Coronary artery (tissue), 2 donors: ENCODE results near the gene LLGL2.

Source experiments
- DNase-seq: peaks from one replicate; pipeline ENCODE4 v3.0.0-alpha.2; 2017; ENCODE audit warnings: low spot score
- H3K27ac ChIP-seq, 2 donors: fragments of 200-600 bp; sonication (generic); one replicate each; pipeline ENCODE4 v1.5.1; 2016 to 2019
- H3K4me3 ChIP-seq: fragments of 200-600 bp; sonication (generic); 2 replicates; pipeline ENCODE4 v1.5.1; 2016; ENCODE audit warnings: mild to moderate bottlenecking, moderate library complexity
- TF ChIP-seq, protein P1 (sequence below): fragments of 200-600 bp; sonication (generic); IDR thresholded peaks from one replicate; pipeline ENCODE4 v1.5.1; 2019; ENCODE audit warnings: antibody characterized with exemption

The LLGL2 gene

DNA sequence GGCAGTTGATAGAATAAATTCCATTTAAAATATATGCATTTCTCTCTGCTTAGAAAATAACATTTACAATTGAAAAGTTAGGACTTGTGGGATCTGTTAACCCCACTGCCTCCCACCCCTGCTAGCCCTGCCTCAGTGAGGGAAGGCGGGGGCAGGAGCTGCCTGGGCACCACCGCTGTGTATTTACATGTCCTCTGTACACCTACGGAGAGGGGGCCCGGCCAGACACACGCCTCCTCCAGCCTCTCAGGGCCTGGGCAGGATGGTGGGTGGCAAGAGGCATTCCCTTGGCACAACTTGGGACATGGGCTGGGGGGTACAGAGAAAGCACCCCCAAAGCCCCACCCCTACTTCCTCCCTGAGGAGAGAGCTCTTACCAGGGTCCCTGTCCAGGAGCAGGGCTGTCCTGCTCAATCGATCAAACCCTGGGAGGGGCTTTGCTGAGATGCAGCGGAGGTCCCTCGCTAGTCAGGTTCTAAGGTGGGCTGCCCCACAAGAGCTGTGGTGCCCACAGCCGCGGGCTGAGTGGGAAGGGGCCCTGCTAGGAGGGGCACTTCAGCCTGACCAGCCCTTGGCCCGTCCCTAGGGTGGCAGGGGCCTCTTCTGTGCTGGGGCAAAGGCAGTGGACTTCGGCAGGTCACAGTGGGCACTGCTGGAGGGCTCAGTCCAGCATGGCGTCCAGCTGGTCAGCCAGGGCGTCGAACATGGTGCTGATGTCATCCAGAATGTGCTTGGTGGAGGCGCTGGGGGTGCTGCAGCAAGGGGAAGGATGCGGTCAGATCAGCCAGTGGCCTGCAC lies 24.9 kb upstream of the LLGL2 start:
- TF ChIP-seq, protein P1, sequence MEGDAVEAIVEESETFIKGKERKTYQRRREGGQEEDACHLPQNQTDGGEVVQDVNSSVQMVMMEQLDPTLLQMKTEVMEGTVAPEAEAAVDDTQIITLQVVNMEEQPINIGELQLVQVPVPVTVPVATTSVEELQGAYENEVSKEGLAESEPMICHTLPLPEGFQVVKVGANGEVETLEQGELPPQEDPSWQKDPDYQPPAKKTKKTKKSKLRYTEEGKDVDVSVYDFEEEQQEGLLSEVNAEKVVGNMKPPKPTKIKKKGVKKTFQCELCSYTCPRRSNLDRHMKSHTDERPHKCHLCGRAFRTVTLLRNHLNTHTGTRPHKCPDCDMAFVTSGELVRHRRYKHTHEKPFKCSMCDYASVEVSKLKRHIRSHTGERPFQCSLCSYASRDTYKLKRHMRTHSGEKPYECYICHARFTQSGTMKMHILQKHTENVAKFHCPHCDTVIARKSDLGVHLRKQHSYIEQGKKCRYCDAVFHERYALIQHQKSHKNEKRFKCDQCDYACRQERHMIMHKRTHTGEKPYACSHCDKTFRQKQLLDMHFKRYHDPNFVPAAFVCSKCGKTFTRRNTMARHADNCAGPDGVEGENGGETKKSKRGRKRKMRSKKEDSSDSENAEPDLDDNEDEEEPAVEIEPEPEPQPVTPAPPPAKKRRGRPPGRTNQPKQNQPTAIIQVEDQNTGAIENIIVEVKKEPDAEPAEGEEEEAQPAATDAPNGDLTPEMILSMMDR = no peak
- peak overlapping the region in 1 of 2 donors; percentile 74 for H3K27ac ChIP-seq
- no peak overlapping the region for H3K4me3 ChIP-seq
- no peak for DNase-seq

DNA sequence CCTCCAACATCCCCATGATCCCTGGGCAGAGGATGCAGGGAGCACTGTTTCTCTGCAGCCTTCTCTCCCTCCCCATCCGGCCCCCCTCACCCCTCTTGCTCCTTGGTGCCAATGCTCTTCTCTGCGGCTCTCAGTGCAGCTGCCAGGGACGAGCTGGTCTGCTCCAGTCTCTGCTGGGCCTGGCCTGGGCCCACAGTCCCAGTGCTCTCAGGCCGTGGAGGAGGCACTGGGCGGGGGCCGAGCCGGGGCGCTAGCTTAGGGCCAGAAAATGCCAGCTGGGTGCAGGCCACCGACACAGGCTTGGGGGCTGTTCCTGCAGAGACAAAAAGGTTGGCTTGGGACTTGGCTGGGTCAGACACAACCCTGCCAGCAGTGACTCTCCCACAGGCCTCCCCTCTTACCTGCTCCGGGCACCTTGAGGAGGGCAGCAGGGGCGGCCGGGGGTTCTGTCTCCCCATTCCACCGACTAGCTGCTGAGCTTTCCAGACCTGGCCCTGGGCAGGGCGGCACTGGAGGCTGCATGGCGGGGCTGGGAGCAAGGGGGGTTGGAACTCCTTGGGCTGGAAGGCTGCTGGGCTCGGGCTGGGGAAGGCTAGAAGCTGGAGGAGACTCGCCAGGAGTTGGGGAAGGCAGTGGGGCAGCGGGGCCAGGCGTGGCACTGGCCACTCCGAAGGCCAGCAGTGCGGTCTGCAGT lies 24.0 kb upstream of the LLGL2 start:
- peak overlapping the region in 1 of 2 donors; percentile 74 for H3K27ac ChIP-seq
- DNase-seq = no peak
- TF ChIP-seq, protein P1 = no peak
- no peak overlapping the region for H3K4me3 ChIP-seq

DNA sequence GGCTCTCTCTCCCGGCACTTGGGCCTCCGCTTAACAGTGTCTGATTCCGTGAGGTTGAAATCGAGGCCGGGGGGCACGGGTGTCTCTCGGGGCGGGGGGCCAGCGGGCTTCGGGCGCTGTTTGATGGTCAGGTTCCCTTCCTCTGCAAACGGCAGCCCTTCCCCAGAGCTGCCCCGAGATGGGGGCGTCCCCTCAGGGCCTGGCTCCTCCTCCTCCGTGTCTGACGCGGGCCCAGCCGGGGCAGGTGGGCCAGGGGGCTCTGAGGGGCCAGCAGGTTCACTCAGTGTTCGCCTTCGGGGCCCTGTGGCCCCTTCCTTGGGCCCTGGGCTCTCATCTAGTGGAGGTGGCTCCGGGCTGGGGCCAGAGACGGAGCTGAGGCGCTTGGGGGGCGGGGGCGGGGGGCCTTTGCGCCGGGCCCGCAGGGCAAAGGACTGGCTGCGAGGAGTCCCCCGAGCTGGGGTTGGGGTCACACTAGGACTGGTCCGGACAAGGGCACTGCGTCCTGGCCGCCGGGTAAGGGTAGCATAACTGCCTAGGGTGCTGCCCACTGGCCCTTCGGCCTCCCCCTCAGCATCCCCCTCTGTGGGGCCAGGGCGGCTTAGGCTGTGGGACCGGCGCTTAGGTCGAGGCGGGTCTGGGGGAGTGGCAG lies 23.3 kb upstream of the LLGL2 start:
- DNase-seq = no peak
- H3K4me3 ChIP-seq = no peak overlapping the region
- TF ChIP-seq, protein P1 = no peak
- H3K27ac ChIP-seq = peak overlapping the region in 1 of 2 donors; percentile 74

- Histone ChIP-seq H3K27ac (peak overlapping the region in 1 of 2 donors; percentile 74), H3K4me3 (no peak overlapping the region)
- no peak for DNase-seq
- TF ChIP-seq, protein P1 = no peak
Observed at GRCh38 chr17:75502721-75503329, 22.7 kb upstream of the LLGL2 start.

DNA sequence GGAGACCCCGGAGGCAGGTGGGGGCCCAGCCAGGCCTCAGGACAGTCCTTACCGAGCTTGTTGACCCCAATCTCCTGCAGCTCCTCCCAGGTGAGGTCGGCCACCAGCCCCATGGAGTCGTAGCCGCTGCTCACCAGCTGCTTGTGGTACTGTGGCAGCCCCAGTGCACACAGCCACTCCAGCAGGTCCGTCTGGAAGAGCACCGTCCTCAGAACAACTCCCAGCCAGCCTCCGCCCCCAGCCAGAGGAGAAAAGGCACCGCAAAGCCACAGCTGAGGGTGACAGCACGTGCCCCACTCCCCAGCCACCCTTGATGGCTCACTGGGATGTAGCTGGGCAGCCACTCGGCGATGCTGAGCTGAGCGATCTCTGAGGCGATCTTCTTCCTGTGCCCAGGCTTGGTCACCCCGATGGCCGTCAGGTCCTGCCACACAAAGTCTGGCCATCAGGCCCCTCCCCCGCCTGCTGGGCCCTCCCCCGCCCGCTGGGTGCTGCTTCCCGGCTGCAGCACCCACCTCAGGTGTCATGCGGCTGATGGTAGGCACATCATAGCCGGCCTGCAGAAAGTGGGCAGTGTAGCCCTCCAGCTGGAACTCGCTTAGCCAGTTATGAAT lies 22.1 kb upstream of the LLGL2 start:
- Histone ChIP-seq H3K4me3 (no peak overlapping the region), H3K27ac (peak overlapping the region in 1 of 2 donors; percentile 54)
- TF ChIP-seq, protein P1 = no peak
- no peak for DNase-seq

DNA sequence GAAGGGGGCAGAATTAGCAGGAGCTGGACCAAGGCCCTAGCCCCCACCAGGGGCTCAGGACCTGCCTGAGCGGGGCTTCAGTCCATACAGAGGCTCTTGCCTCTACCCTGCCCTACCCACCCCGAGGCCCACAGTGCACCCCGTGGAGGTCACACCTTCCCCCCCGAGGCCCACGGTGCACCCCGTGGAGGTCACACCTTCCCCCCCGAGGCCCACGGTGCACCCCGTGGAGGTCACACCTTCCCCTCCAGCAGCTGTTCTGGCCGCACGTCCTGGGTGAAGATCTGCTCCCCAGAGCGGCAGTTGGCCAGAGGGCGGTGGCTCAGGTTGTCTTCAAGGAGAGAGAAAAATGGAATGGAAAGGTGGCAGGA lies 21.5 kb upstream of the LLGL2 start:
- H3K4me3 ChIP-seq = no peak overlapping the region
- no peak for DNase-seq
- TF ChIP-seq, protein P1 = no peak
- peak overlapping the region in 1 of 2 donors; percentile 54 for H3K27ac ChIP-seq
